ENCODE data around the gene SMARCE1. TPM values are rescaled to one million over a fixed set of nuclear protein-coding genes. Genes with fewer than 3 reads are reported as not detected.

Gene SMARCE1
- polyA plus RNA-seq, 1 donor from 2014 or later, result 248 TPM

GRCh38 chr17:40597156-40597555, 50.5 kb downstream of the SMARCE1 start:
- Histone ChIP-seq H3K27ac (ENCODE audit: low read length) (no peak overlapping the region), H3K4me3 (ENCODE audit: low read length) (no peak overlapping the region), H3K36me3 (ENCODE audit: insufficient read depth, low read length) (no peaks in the 10 kb centered on the region), H3K79me2 (replicated peaks; ENCODE audit: insufficient read depth, low read length) (no peaks in the 10 kb centered on the region), H3K9me2 (ENCODE audit: insufficient read depth, low read length) (no peaks in the 10 kb centered on the region), H3K4me2 (ENCODE audit: low read length) (no peak overlapping the region), H3K27me3 (ENCODE audit: insufficient read depth, low read depth, low read length) (no peaks in the 10 kb centered on the region), H4K20me1 (ENCODE audit: insufficient read depth) (no peaks in the 10 kb centered on the region), H3K9me3 (ENCODE audit: low read length) (no peaks in the 10 kb centered on the region), H2AFZ (ENCODE audit: low read depth, low read length) (no peak overlapping the region), H3F3A (ENCODE audit: insufficient read depth, low read length, poor library complexity, severe bottlenecking) (no peaks in the 10 kb centered on the region), H3K9ac (ENCODE audit: low read length) (no peak overlapping the region)
- TF ChIP-seq REST (IDR thresholded peaks at IDR 0.05; ENCODE audit: borderline replicate concordance) (no peak), EP300 (conservative IDR thresholded peaks at IDR 0.05; ENCODE audit: poor library complexity, severe bottlenecking) (no peak), RAD21 (conservative IDR thresholded peaks at IDR 0.05) (no peak), EZH2 (IDR thresholded peaks at IDR 0.05; ENCODE audit: borderline replicate concordance, insufficient read depth, low read length, poor library complexity, severe bottlenecking) (no peak), CTCF (IDR thresholded peaks at IDR 0.05; ENCODE audit: poor library complexity, severe bottlenecking) (no peak), TAF1 (IDR thresholded peaks at IDR 0.05; ENCODE audit: low read depth) (no peak), MXI1 (conservative IDR thresholded peaks at IDR 0.05; ENCODE audit: poor library complexity, severe bottlenecking) (no peak), SMC3 (conservative IDR thresholded peaks at IDR 0.05; ENCODE audit: poor library complexity) (no peak), POLR2AphosphoS5 (IDR thresholded peaks at IDR 0.05) (no peak)

- no peak overlapping the region for H3K4me2 ChIP-seq (ENCODE audit: low read length)
Measured at GRCh38 chr17:40596261-40596919, 51.2 kb downstream of the SMARCE1 start.

More at GRCh38 chr17:40596261-40596919, 51.2 kb downstream of the SMARCE1 start:
- Histone ChIP-seq H3K4me3 (ENCODE audit: low read length) (no peak overlapping the region), H3K9me3 (ENCODE audit: low read length) (no peaks in the 10 kb centered on the region), H3K27ac (ENCODE audit: low read length) (no peak overlapping the region), H3K27me3 (ENCODE audit: insufficient read depth, low read depth, low read length) (no peaks in the 10 kb centered on the region), H3F3A (ENCODE audit: insufficient read depth, low read length, poor library complexity, severe bottlenecking) (no peaks in the 10 kb centered on the region), H3K9me2 (ENCODE audit: insufficient read depth, low read length) (no peaks in the 10 kb centered on the region), H3K36me3 (ENCODE audit: insufficient read depth, low read length) (no peaks in the 10 kb centered on the region), H3K9ac (ENCODE audit: low read length) (no peak overlapping the region), H2AFZ (ENCODE audit: low read depth, low read length) (no peak overlapping the region), H3K79me2 (replicated peaks; ENCODE audit: insufficient read depth, low read length) (no peaks in the 10 kb centered on the region), H4K20me1 (ENCODE audit: insufficient read depth) (no peaks in the 10 kb centered on the region)
- TF ChIP-seq REST (IDR thresholded peaks at IDR 0.05; ENCODE audit: borderline replicate concordance), result no peak
- TF ChIP-seq CTCF (IDR thresholded peaks at IDR 0.05; ENCODE audit: poor library complexity, severe bottlenecking), result no peak
- no peak for TF ChIP-seq TAF1 (IDR thresholded peaks at IDR 0.05; ENCODE audit: low read depth)
- no peak for TF ChIP-seq SMC3 (conservative IDR thresholded peaks at IDR 0.05; ENCODE audit: poor library complexity)
